Activated B cell treated with CpG ODN at 0.5 μM for 24 hours (primary cell): ENCODE measurements around the gene WDFY4. TPM values are rescaled to one million over a fixed set of nuclear protein-coding genes. Genes with fewer than 3 reads are reported as not detected.

Experiments
- ATAC-seq: fragments of 200-7000 bp; cut with Tn5 transposase; one replicate; pipeline ENCODE4 v1.10.0; 2021; ENCODE audit warnings: low read depth, mild to moderate bottlenecking, moderate library complexity
- CTCF ChIA-PET: fragments of 350-600 bp; sonication (Branson Sonifier 250); formaldehyde crosslinking; loops from one replicate; lab custom pipeline; 2021; ENCODE audit warnings: antibody characterized with exemption; lab: Charles Lee
- POLR2A ChIA-PET: fragments of 350-600 bp; sonication (Branson Sonifier 250); formaldehyde crosslinking; loops from one replicate; lab custom pipeline; 2021; ENCODE audit warnings: antibody characterized with exemption; lab: Charles Lee
- DNase-seq: peaks from one replicate; pipeline ENCODE4 v3.0.0; 2022
- H3K27ac Mint-ChIP-seq: one replicate; pipeline ENCODE4 v1.8.0; 2020; ENCODE audit warnings: mixed read lengths
- H3K27me3 Mint-ChIP-seq: one replicate; pipeline ENCODE4 v1.8.0; 2021; ENCODE audit warnings: mixed read lengths
- H3K36me3 Mint-ChIP-seq: one replicate; pipeline ENCODE4 v1.8.0; 2021; ENCODE audit warnings: low read depth, mixed read lengths
- H3K4me1 Mint-ChIP-seq: one replicate; pipeline ENCODE4 v1.8.0; 2021; ENCODE audit warnings: mixed read lengths
- H3K4me3 Mint-ChIP-seq: one replicate; pipeline ENCODE4 v1.8.0; 2020; ENCODE audit warnings: mild to moderate bottlenecking, mixed read lengths
- H3K9me3 Mint-ChIP-seq: one replicate; pipeline ENCODE4 v1.8.0; 2020; ENCODE audit warnings: mixed read lengths
- CTCF ChIP-seq: fragments of 200-600 bp; IDR thresholded peaks from one replicate; pipeline ENCODE4 v1.8.0; 2022; ENCODE audit warnings: antibody characterized with exemption, mild to moderate bottlenecking
- intact Hi-C: fragments of 100-400 bp; cut with micrococcal nuclease; formaldehyde crosslinking; loops from one replicate; pipeline ENCODE4 v1.15.1; 2024
- total RNA-seq: library from RNA; stranded (reverse); gene quantifications from 2 replicates; pipeline ENCODE4 v1.2.3, GENCODE V29; 2022

Gene WDFY4
- total RNA-seq, 1 donor from 2014 or later, result 488 TPM

GRCh38 chr10:49005270-49005669 lies 320.6 kb downstream of the WDFY4 start:
- no peak for ATAC-seq
- Mint-ChIP-seq H3K27me3 (no peaks in the 10 kb centered on the region), H3K36me3 (no peaks in the 10 kb centered on the region), H3K27ac (no peak overlapping the region), H3K4me3 (no peak overlapping the region), H3K4me1 (no peaks in the 10 kb centered on the region), H3K9me3 (peaks cover 3% of the 10 kb centered on the region)
- DNase-seq, result no peak
- POLR2A ChIA-PET, result no interaction called here
- TF ChIP-seq CTCF, result no peak
- CTCF ChIA-PET, result no interaction called here
- intact Hi-C loops, result no loop called here

- H3K27ac Mint-ChIP-seq, result no peak overlapping the region
- H3K27me3 Mint-ChIP-seq, result peaks cover 2% of the 10 kb centered on the region
- H3K4me3 Mint-ChIP-seq, result no peak overlapping the region
- no peaks in the 10 kb centered on the region for H3K36me3 Mint-ChIP-seq
- H3K9me3 Mint-ChIP-seq, result peaks cover 3% of the 10 kb centered on the region
- no peak for DNase-seq
- no peaks in the 10 kb centered on the region for H3K4me1 Mint-ChIP-seq
- ChIA-PET POLR2A (no interaction called here), CTCF (no interaction called here)
- no peak for TF ChIP-seq CTCF
- ATAC-seq, result no peak
- intact Hi-C loops, result no loop called here
Measured at GRCh38 chr10:49007129-49007528, 322.5 kb downstream of the WDFY4 start.

- no peak for DNase-seq
- ATAC-seq, result no peak
- Mint-ChIP-seq H3K27me3 (peaks cover 2% of the 10 kb centered on the region), H3K9me3 (peaks cover 3% of the 10 kb centered on the region), H3K27ac (no peak overlapping the region), H3K4me1 (no peaks in the 10 kb centered on the region), H3K36me3 (no peaks in the 10 kb centered on the region), H3K4me3 (no peak overlapping the region)
- CTCF ChIA-PET, result no interaction called here
- POLR2A ChIA-PET, result no interaction called here
- intact Hi-C loops, result no loop called here
- TF ChIP-seq CTCF, result no peak
Measured at GRCh38 chr10:49008091-49008490, 323.4 kb downstream of the WDFY4 start.

GRCh38 chr10:49008505-49009198 lies 324.0 kb downstream of the WDFY4 start:
- Mint-ChIP-seq H3K36me3 (no peaks in the 10 kb centered on the region), H3K27me3 (peaks cover 2% of the 10 kb centered on the region), H3K9me3 (peaks cover 3% of the 10 kb centered on the region), H3K4me3 (no peak overlapping the region), H3K4me1 (no peaks in the 10 kb centered on the region), H3K27ac (no peak overlapping the region)
- no peak for ATAC-seq
- intact Hi-C loops, result no loop called here
- no peak for TF ChIP-seq CTCF
- CTCF ChIA-PET, result no interaction called here
- no peak for DNase-seq
- POLR2A ChIA-PET, result no interaction called here

GRCh38 chr10:49009199-49009979 lies 324.7 kb downstream of the WDFY4 start:
- no peak for ATAC-seq
- H3K4me3 Mint-ChIP-seq, result no peak overlapping the region
- H3K4me1 Mint-ChIP-seq, result no peaks in the 10 kb centered on the region
- TF ChIP-seq CTCF, result no peak
- H3K27ac Mint-ChIP-seq, result no peak overlapping the region
- H3K36me3 Mint-ChIP-seq, result no peaks in the 10 kb centered on the region
- intact Hi-C loops, result no loop called here
- DNase-seq, result no peak
- peaks cover 3% of the 10 kb centered on the region for H3K9me3 Mint-ChIP-seq
- H3K27me3 Mint-ChIP-seq, result peaks cover 9% of the 10 kb centered on the region
- ChIA-PET POLR2A (no interaction called here), CTCF (no interaction called here)
